RPMI8226 (cell line): ENCODE results near the gene OPCML.

ENCODE experiments used
- DNase-seq: peaks from one replicate; pipeline ENCODE4 v3.0.0-alpha.2; 2015

Gene OPCML

GRCh38 chr11:132865623-132866022, 666.7 kb downstream of the OPCML start:
- DNase-seq = no peak

GRCh38 chr11:132864811-132865576, 667.3 kb downstream of the OPCML start:
- DNase-seq = no peak

GRCh38 chr11:132862933-132863332, 669.4 kb downstream of the OPCML start:
- DNase-seq = no peak

GRCh38 chr11:132862137-132862536, 670.2 kb downstream of the OPCML start:
- DNase-seq = no peak

- no peak for DNase-seq
Observed at GRCh38 chr11:132859306-132859705, 673.0 kb downstream of the OPCML start.

GRCh38 chr11:132858223-132858622, 674.1 kb downstream of the OPCML start:
- no peak for DNase-seq

- no peak for DNase-seq
Observed at GRCh38 chr11:132856032-132856431, 676.3 kb downstream of the OPCML start.

GRCh38 chr11:132855516-132855915, 676.8 kb downstream of the OPCML start:
- DNase-seq = no peak

GRCh38 chr11:132853886-132854285, 678.4 kb downstream of the OPCML start:
- no peak for DNase-seq

GRCh38 chr11:132852361-132852760, 679.9 kb downstream of the OPCML start:
- DNase-seq = no peak

- no peak for DNase-seq
Observed at GRCh38 chr11:132851247-132851646, 681.1 kb downstream of the OPCML start.

GRCh38 chr11:132850266-132850665, 682.0 kb downstream of the OPCML start:
- DNase-seq = no peak

- DNase-seq = no peak
Observed at GRCh38 chr11:132848336-132848735, 684.0 kb downstream of the OPCML start.

- no peak for DNase-seq
Observed at GRCh38 chr11:132846075-132846474, 686.2 kb downstream of the OPCML start.

GRCh38 chr11:132844956-132845696, 687.2 kb downstream of the OPCML start:
- DNase-seq = no peak

- DNase-seq = no peak
Observed at GRCh38 chr11:132840660-132841059, 691.6 kb downstream of the OPCML start.

- no peak for DNase-seq
Observed at GRCh38 chr11:132840191-132840590, 692.1 kb downstream of the OPCML start.

- no peak for DNase-seq
Observed at GRCh38 chr11:132839236-132839945, 692.9 kb downstream of the OPCML start.

- DNase-seq = no peak
Observed at GRCh38 chr11:132838627-132839026, 693.7 kb downstream of the OPCML start.

- no peak for DNase-seq
Observed at GRCh38 chr11:132831272-132831671, 701.0 kb downstream of the OPCML start.

- DNase-seq = no peak
Observed at GRCh38 chr11:132824642-132825041, 707.7 kb downstream of the OPCML start.

- no peak for DNase-seq
Observed at GRCh38 chr11:132822276-132822675, 710.0 kb downstream of the OPCML start.

- no peak for DNase-seq
Observed at GRCh38 chr11:132821499-132821898, 710.8 kb downstream of the OPCML start.

GRCh38 chr11:132821014-132821413, 711.3 kb downstream of the OPCML start:
- DNase-seq = no peak
